Caco-2 (cell line): ENCODE data around the gene TXNIP. TPM values are rescaled to one million over a fixed set of nuclear protein-coding genes. Genes with fewer than 3 reads are reported as not detected.
A peak's percentile ranks its signal among the peaks of the same experiment; 100 is the strongest.

Source experiments
- BruUV-seq: library from RNA; stranded (reverse); fragments of 400-500 nt; replicated peaks from 2 replicates; lab custom pipeline; 2021; lab: Mats Ljungman, UMichigan
- CTCF ChIA-PET: fragments of 300-600 bp; sonication (Branson Sonifier 250); formaldehyde crosslinking; loops from one replicate; lab custom pipeline; 2022; ENCODE audit warnings: antibody characterized with exemption; lab: Charles Lee
- POLR2A ChIA-PET: fragments of 300-600 bp; sonication (Branson Sonifier 250); formaldehyde crosslinking; loops from one replicate; lab custom pipeline; 2022; ENCODE audit warnings: antibody characterized with exemption; lab: Charles Lee
- DNase-seq, 2 experiments: peaks; one replicate each; pipeline versions ENCODE4 v3.0.0 to v3.0.0-alpha.2; 2020 to 2022
- H3K27me3 ChIP-seq: replicated peaks from 2 replicates; pipeline ENCODE4 v1.6.0; 2011; ENCODE audit warnings: low read length; ENCODE audit not compliant: control insufficient read depth, insufficient read depth
- H3K36me3 ChIP-seq: 2 replicates; pipeline ENCODE4 v1.5.1; 2011; ENCODE audit warnings: low read length; ENCODE audit not compliant: control insufficient read depth, insufficient read depth
- H3K4me1 ChIP-seq: fragments of 250-450 bp; sonication (Bioruptor Pico); 2 replicates; pipeline ENCODE4 v1.5.1; 2020; ENCODE audit warnings: mild to moderate bottlenecking
- H3K4me3 ChIP-seq: 2 replicates; pipeline ENCODE4 v1.5.1; 2011; ENCODE audit warnings: low read depth, mild to moderate bottlenecking, control low read depth, low read length
- H3K9me3 ChIP-seq: fragments of 250-450 bp; sonication (Bioruptor Pico); 2 replicates; pipeline ENCODE4 v1.5.1; 2020; ENCODE audit warnings: mild to moderate bottlenecking, moderate library complexity
- H3K27ac Mint-ChIP-seq: one replicate; pipeline ENCODE4 v1.8.0; 2022; ENCODE audit warnings: mixed read lengths; ENCODE audit not compliant: unreplicated experiment
- H3K27me3 Mint-ChIP-seq: one replicate; pipeline ENCODE4 v1.8.0; 2022; ENCODE audit warnings: mixed read lengths; ENCODE audit not compliant: insufficient read depth, unreplicated experiment
- H3K36me3 Mint-ChIP-seq: one replicate; pipeline ENCODE4 v1.8.0; 2022; ENCODE audit warnings: mild to moderate bottlenecking, mixed read lengths; ENCODE audit not compliant: insufficient read depth, unreplicated experiment
- H3K4me1 Mint-ChIP-seq: one replicate; pipeline ENCODE4 v1.8.0; 2022; ENCODE audit warnings: low read depth, mixed read lengths; ENCODE audit not compliant: unreplicated experiment
- H3K4me3 Mint-ChIP-seq: one replicate; pipeline ENCODE4 v1.8.0; 2022; ENCODE audit warnings: mild to moderate bottlenecking, moderate library complexity, mixed read lengths; ENCODE audit not compliant: unreplicated experiment
- H3K9me3 Mint-ChIP-seq: one replicate; pipeline ENCODE4 v1.8.0; 2022; ENCODE audit warnings: mixed read lengths; ENCODE audit not compliant: unreplicated experiment
- intact Hi-C: fragments of 100-400 bp; cut with micrococcal nuclease; formaldehyde crosslinking; loops from one replicate; pipeline ENCODE4 v1.10.0; 2022; ENCODE audit not compliant: unreplicated experiment
- total RNA-seq: library from RNA; stranded (reverse); gene quantifications from 2 replicates; pipeline ENCODE4 v1.2.3, GENCODE V29; 2022
- TF ChIP-seq, protein P1 (sequence below), 2 experiments: fragments of 200-600 bp in 1 of 2; IDR thresholded peaks; 1 replicate in 1 of 2; 2 replicates in 1 of 2; pipeline versions ENCODE4 v1.5.1 to v1.8.0; 2011 to 2022; ENCODE audit warnings: antibody characterized with exemption in 1 of 2, control low read depth in 1 of 2, inconsistent platforms in 1 of 2, low read depth in 1 of 2, low read length in 1 of 2, mild to moderate bottlenecking in 1 of 2, moderate library complexity in 1 of 2; ENCODE audit not compliant: insufficient read depth in 1 of 2, severe bottlenecking in 1 of 2, unreplicated experiment in 1 of 2

Gene TXNIP
- total RNA-seq, 1 experiment from 2014 or later = 27.5 TPM

DNA sequence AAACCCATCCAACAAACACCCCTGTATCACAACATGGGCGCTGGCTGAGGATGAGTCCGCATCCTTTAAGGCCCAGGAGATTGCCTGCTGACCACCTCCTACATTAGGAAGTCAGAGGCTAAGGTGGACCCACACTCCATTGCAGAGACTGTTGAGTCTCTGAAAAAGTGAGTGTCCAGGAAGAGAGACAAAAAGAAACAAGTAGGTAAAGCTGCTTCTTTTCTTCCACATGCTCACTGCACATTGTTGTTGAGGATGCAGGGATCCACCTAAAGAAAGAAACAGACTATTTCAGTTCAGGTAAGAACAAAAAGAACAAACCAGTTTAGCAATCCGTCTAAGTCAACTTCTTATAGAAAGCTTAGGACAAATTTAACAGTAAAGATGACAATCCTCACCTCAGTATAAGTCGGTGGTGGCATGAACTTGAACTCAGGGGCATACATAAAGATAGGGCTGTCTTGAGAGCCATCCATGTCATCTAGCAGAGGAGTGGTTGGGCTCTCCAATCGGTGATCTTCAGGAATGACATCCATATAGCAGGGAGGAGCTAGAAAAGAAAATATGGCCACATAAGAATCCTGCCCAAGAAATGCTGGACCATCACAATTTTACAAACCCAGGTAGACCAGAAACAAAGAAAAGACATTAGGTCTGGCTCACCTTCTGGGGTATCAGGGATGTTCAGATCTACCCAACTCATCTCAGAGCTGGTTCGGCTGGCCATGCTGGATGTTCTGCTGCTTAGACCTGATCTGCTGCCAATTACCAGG, 2.6 kb downstream of the TXNIP start:
- TF ChIP-seq, protein P1, sequence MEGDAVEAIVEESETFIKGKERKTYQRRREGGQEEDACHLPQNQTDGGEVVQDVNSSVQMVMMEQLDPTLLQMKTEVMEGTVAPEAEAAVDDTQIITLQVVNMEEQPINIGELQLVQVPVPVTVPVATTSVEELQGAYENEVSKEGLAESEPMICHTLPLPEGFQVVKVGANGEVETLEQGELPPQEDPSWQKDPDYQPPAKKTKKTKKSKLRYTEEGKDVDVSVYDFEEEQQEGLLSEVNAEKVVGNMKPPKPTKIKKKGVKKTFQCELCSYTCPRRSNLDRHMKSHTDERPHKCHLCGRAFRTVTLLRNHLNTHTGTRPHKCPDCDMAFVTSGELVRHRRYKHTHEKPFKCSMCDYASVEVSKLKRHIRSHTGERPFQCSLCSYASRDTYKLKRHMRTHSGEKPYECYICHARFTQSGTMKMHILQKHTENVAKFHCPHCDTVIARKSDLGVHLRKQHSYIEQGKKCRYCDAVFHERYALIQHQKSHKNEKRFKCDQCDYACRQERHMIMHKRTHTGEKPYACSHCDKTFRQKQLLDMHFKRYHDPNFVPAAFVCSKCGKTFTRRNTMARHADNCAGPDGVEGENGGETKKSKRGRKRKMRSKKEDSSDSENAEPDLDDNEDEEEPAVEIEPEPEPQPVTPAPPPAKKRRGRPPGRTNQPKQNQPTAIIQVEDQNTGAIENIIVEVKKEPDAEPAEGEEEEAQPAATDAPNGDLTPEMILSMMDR (IDR thresholded peaks at IDR 0.05; ENCODE audit: insufficient read depth in 1 of 2, low read depth in 1 of 2, low read length in 1 of 2, severe bottlenecking in 1 of 2, unreplicated experiment in 1 of 2) = no peak
- no TSS peak for BruUV-seq

GRCh38 chr1:145992958-145993617, 3.3 kb downstream of the TXNIP start:
- H3K9me3 ChIP-seq = no peaks in the 10 kb centered on the region
- intact Hi-C loops = no loop called here
- H3K9me3 Mint-ChIP-seq = no peaks in the 10 kb centered on the region
- no peaks in the 10 kb centered on the region for H3K27me3 ChIP-seq
- peaks cover 43% of the 10 kb centered on the region for H3K36me3 Mint-ChIP-seq
- POLR2A ChIA-PET = no interaction called here
- H3K27me3 Mint-ChIP-seq = no peaks in the 10 kb centered on the region
- no peak overlapping the region for H3K27ac Mint-ChIP-seq
- H3K4me1 Mint-ChIP-seq = peaks cover 23% of the 10 kb centered on the region
- H3K4me1 ChIP-seq = peaks cover 21% of the 10 kb centered on the region; the same call in 1 of the 2 replicates
- H3K36me3 ChIP-seq = peaks cover 16% of the 10 kb centered on the region; the same call in 1 of the 2 replicates
- no peak for DNase-seq
- peak overlapping the region; percentile 91 for H3K4me3 ChIP-seq
- TF ChIP-seq, protein P1 (IDR thresholded peaks at IDR 0.05; ENCODE audit: insufficient read depth in 1 of 2, low read depth in 1 of 2, low read length in 1 of 2, severe bottlenecking in 1 of 2, unreplicated experiment in 1 of 2) = no peak
- no peak overlapping the region for H3K4me3 Mint-ChIP-seq
- BruUV-seq = no TSS peak
- CTCF ChIA-PET = interaction anchor here (0.7 kb wide), 1 partner anchor 14 kb away, joined by 3 read pairs; no protein-coding TSS in a partner anchor

More for the DNA sequence above, 2.6 kb downstream of the TXNIP start:
- Mint-ChIP-seq H3K27ac (no peak overlapping the region), H3K9me3 (no peaks in the 10 kb centered on the region), H3K4me3 (peak overlapping the region; percentile 28), H3K4me1 (peaks cover 23% of the 10 kb centered on the region), H3K36me3 (peaks cover 43% of the 10 kb centered on the region), H3K27me3 (no peaks in the 10 kb centered on the region)
- intact Hi-C loops = no loop called here
- Histone ChIP-seq H3K36me3 (peaks cover 16% of the 10 kb centered on the region; the same call in 1 of the 2 replicates), H3K27me3 (no peaks in the 10 kb centered on the region), H3K4me1 (peaks cover 21% of the 10 kb centered on the region; the same call in 1 of the 2 replicates), H3K9me3 (no peaks in the 10 kb centered on the region), H3K4me3 (peak overlapping the region; percentile 91)
- ChIA-PET CTCF (no interaction called here), POLR2A (no interaction called here)
- DNase-seq = no peak

DNA sequence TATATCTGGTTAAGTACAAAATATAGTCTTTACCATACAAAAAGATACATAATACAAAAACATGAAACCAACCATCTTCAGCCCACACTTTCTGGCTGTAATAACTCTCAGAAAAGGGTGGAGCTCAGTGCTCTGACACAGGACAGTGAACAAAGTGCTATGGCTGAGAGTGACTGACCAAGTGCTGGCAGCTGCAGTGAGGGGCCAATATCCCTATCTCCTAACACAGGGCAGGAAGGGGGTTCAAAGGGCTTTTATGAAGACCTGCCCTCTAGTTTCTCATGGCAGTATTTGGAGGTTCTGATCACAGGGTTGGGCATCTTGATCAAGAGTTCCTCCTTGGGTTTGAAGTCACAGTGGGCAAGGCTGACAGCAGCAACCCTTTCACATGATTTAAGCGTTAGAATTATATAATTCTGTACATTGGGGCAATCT, 3.9 kb downstream of the TXNIP start:
- CTCF ChIA-PET = interaction anchor here (0.7 kb wide), 1 partner anchor 13 kb away, joined by 3 read pairs; no protein-coding TSS in a partner anchor
- peaks cover 16% of the 10 kb centered on the region; the same call in 1 of the 2 replicates for H3K36me3 ChIP-seq
- H3K4me1 Mint-ChIP-seq = peaks cover 20% of the 10 kb centered on the region
- no peaks in the 10 kb centered on the region for H3K9me3 Mint-ChIP-seq
- DNase-seq = no peak
- no TSS peak for BruUV-seq
- intact Hi-C loops = no loop called here
- POLR2A ChIA-PET = no interaction called here
- H3K4me3 ChIP-seq = no peak overlapping the region
- H3K27me3 Mint-ChIP-seq = no peaks in the 10 kb centered on the region
- TF ChIP-seq, protein P1 (IDR thresholded peaks at IDR 0.05; ENCODE audit: insufficient read depth in 1 of 2, low read depth in 1 of 2, low read length in 1 of 2, severe bottlenecking in 1 of 2, unreplicated experiment in 1 of 2) = no peak
- peaks cover 21% of the 10 kb centered on the region; the same call in 1 of the 2 replicates for H3K4me1 ChIP-seq
- peaks cover 43% of the 10 kb centered on the region for H3K36me3 Mint-ChIP-seq
- no peaks in the 10 kb centered on the region for H3K9me3 ChIP-seq
- H3K27me3 ChIP-seq = no peaks in the 10 kb centered on the region
- H3K27ac Mint-ChIP-seq = no peak overlapping the region
- no peak overlapping the region for H3K4me3 Mint-ChIP-seq
